H1 (cell line): ENCODE results near the gene IQCM. TPM values are rescaled to one million over a fixed set of nuclear protein-coding genes. Genes with fewer than 3 reads are reported as not detected.

Experiments used
- CTCF ChIA-PET: fragments of 300-600 bp; sonication (Branson Sonifier 250); formaldehyde crosslinking; loops from one replicate; lab custom pipeline; 2021; ENCODE audit not compliant: partially characterized antibody; lab: Charles Lee
- POLR2A ChIA-PET: fragments of 300-600 bp; sonication (Branson Sonifier 250); formaldehyde crosslinking; loops from one replicate; lab custom pipeline; 2021; ENCODE audit warnings: inconsistent platforms; ENCODE audit not compliant: partially characterized antibody; lab: Charles Lee
- DNase-seq, 2 experiments: peaks; one replicate each; pipeline versions ENCODE4 v3.0.0 to v3.0.0-alpha.2; 2010 to 2022; ENCODE audit warnings: low spot score in 2 of 2, low read depth in 1 of 2, mixed read lengths in 1 of 2
- FAIRE-seq: peaks from 2 replicates; lab custom pipeline; 2011; peaks lifted over from hg19 to GRCh38; lab: Jason Lieb, UNC
- H2AFZ ChIP-seq: 2 replicates; pipeline ENCODE4 v1.8.1; 2012; ENCODE audit warnings: low read length, inconsistent platforms
- H2AK5ac ChIP-seq: 2 replicates; pipeline ENCODE4 v1.6.1; 2013; ENCODE audit warnings: low read depth, low read length
- H2BK120ac ChIP-seq: replicated peaks from 2 replicates; pipeline ENCODE3; 2013; ENCODE audit warnings: low read depth, low read length, inconsistent platforms
- H2BK12ac ChIP-seq: 2 replicates; pipeline ENCODE4 v1.6.1; 2013; ENCODE audit warnings: low read depth, low read length
- H2BK15ac ChIP-seq: 2 replicates; pipeline ENCODE4 v1.6.1; 2013; ENCODE audit warnings: low read length
- H2BK20ac ChIP-seq: 2 replicates; pipeline ENCODE4 v1.6.1; 2013; ENCODE audit warnings: low read length
- H2BK5ac ChIP-seq: 2 replicates; pipeline ENCODE4 v1.6.1; 2013; ENCODE audit warnings: low read depth, low read length
- H3K14ac ChIP-seq: 2 replicates; pipeline ENCODE4 v1.6.1; 2013; ENCODE audit warnings: inconsistent platforms; ENCODE audit not compliant: insufficient read length
- H3K18ac ChIP-seq: 2 replicates; pipeline ENCODE4 v1.6.1; 2013; ENCODE audit warnings: low read length; ENCODE audit errors: extremely low read depth
- H3K23ac ChIP-seq: 2 replicates; pipeline ENCODE4 v1.6.1; 2013; ENCODE audit warnings: inconsistent platforms; ENCODE audit not compliant: insufficient read length
- H3K23me2 ChIP-seq: 2 replicates; pipeline ENCODE4 v1.6.1; 2013; ENCODE audit warnings: low read depth, low read length
- H3K27ac ChIP-seq: 2 replicates; pipeline ENCODE4 v1.6.1; 2011; ENCODE audit warnings: low read depth, low read length, inconsistent platforms
- H3K27me3 ChIP-seq, 4 experiments: replicated peaks in 1 of 4; 1 replicate in 1 of 4; 2 replicates in 3 of 4; pipeline versions ENCODE4 v1.6.1 to v1.8.1; 2011 to 2013; ENCODE audit warnings: low read length in 3 of 4, mild to moderate bottlenecking in 3 of 4, inconsistent platforms in 2 of 4, mixed read lengths in 2 of 4, moderate library complexity in 1 of 4; ENCODE audit not compliant: control insufficient read depth in 3 of 4, insufficient read depth in 3 of 4; ENCODE audit errors: extremely low read depth in 1 of 4
- H3K36me3 ChIP-seq, 4 experiments: 2 replicates each; pipeline versions ENCODE4 v1.6.1 to v1.8.1; 2011 to 2013; ENCODE audit warnings: mild to moderate bottlenecking in 4 of 4, low read length in 3 of 4, moderate library complexity in 2 of 4, control low read depth in 1 of 4, inconsistent platforms in 1 of 4; ENCODE audit not compliant: insufficient read depth in 4 of 4, control insufficient read depth in 2 of 4
- H3K4ac ChIP-seq: replicated peaks from 2 replicates; pipeline ENCODE3; 2013; ENCODE audit warnings: low read length, low read depth, mixed read lengths, inconsistent platforms; ENCODE audit not compliant: insufficient read length
- H3K4me1 ChIP-seq, 4 experiments: replicated peaks in 1 of 4; 1 replicate in 1 of 4; 2 replicates in 3 of 4; pipeline versions ENCODE4 v1.6.1 to v1.8.1; 2011 to 2013; ENCODE audit warnings: low read length in 3 of 4, inconsistent platforms in 2 of 4, mixed read lengths in 1 of 4; ENCODE audit not compliant: insufficient read depth in 4 of 4, control insufficient read depth in 3 of 4
- H3K4me2 ChIP-seq, 2 experiments: 2 replicates each; pipeline versions ENCODE4 v1.6.1 to v1.8.1; 2011 to 2013; ENCODE audit warnings: low read depth in 2 of 2, low read length in 2 of 2, control low read depth in 1 of 2, inconsistent platforms in 1 of 2, mild to moderate bottlenecking in 1 of 2; ENCODE audit not compliant: insufficient read depth in 1 of 2
- H3K4me3 ChIP-seq, 4 experiments: fragments of 200-600, 300-600 bp in 1 of 4; sonication (generic), shearing (Covaris generic), sonication (Bioruptor Twin) in 1 of 4; 2 replicates each; pipeline versions ENCODE4 v1.5.1 to v1.8.1; 2011 to 2016; ENCODE audit warnings: low read length in 4 of 4, low read depth in 3 of 4, control low read depth in 2 of 4, inconsistent platforms in 2 of 4, mild to moderate bottlenecking in 2 of 4, mixed read lengths in 1 of 4, moderate library complexity in 1 of 4; ENCODE audit not compliant: insufficient read depth in 2 of 4; ENCODE audit errors: extremely low read depth in 1 of 4
- H3K56ac ChIP-seq: replicated peaks from 2 replicates; pipeline ENCODE3; 2013; ENCODE audit warnings: low read depth, mild to moderate bottlenecking, mixed read lengths, low read length, inconsistent platforms; ENCODE audit not compliant: insufficient read length
- H3K79me1 ChIP-seq: 2 replicates; pipeline ENCODE4 v1.6.1; 2013; ENCODE audit warnings: low read depth, low read length, control low read depth
- H3K79me2 ChIP-seq, 2 experiments: 2 replicates each; pipeline versions ENCODE4 v1.6.1 to v1.8.1; 2012 to 2013; ENCODE audit warnings: low read length in 2 of 2, mild to moderate bottlenecking in 2 of 2, inconsistent platforms in 1 of 2; ENCODE audit not compliant: insufficient read depth in 2 of 2, control insufficient read depth in 1 of 2
- H3K9ac ChIP-seq, 4 experiments: replicated peaks in 1 of 4; 1 replicate in 1 of 4; 2 replicates in 3 of 4; pipeline versions ENCODE4 v1.6.1 to v1.8.1; 2011 to 2013; ENCODE audit warnings: low read depth in 3 of 4, low read length in 3 of 4, control low read depth in 2 of 4, mild to moderate bottlenecking in 2 of 4, moderate library complexity in 2 of 4, inconsistent platforms in 1 of 4; ENCODE audit errors: extremely low read depth in 1 of 4
- H3K9me3 ChIP-seq, 2 experiments: 2 replicates each; pipeline versions ENCODE4 v1.6.1 to v1.8.1; 2012 to 2013; ENCODE audit warnings: mild to moderate bottlenecking in 2 of 2, moderate library complexity in 2 of 2, control low read depth in 1 of 2, inconsistent platforms in 1 of 2, low read depth in 1 of 2, low read length in 1 of 2, mixed read lengths in 1 of 2; ENCODE audit not compliant: insufficient read depth in 2 of 2
- H4K20me1 ChIP-seq, 2 experiments: replicated peaks in 1 of 2; 2 replicates each; pipeline versions ENCODE3 to v1.8.1; 2011 to 2013; ENCODE audit warnings: inconsistent platforms in 2 of 2, low read length in 2 of 2, mild to moderate bottlenecking in 1 of 2; ENCODE audit not compliant: insufficient read depth in 2 of 2, control insufficient read depth in 1 of 2
- H4K5ac ChIP-seq: 2 replicates; pipeline ENCODE4 v1.6.1; 2013; ENCODE audit warnings: low read length, low read depth, mixed read lengths, inconsistent platforms; ENCODE audit not compliant: insufficient read length
- H4K8ac ChIP-seq: 2 replicates; pipeline ENCODE4 v1.8.0; 2013; ENCODE audit warnings: mild to moderate bottlenecking, moderate library complexity, low read length, inconsistent platforms; ENCODE audit not compliant: insufficient read depth; ENCODE audit errors: extremely low read depth
- H4K91ac ChIP-seq: replicated peaks from 2 replicates; pipeline ENCODE3; 2013; ENCODE audit warnings: low read length, mixed read lengths, inconsistent platforms; ENCODE audit not compliant: insufficient read length
- BRCA1 ChIP-seq: IDR thresholded peaks from 2 replicates; pipeline ENCODE4 v1.6.1; 2012; ENCODE audit warnings: low read depth, low read length, improper control_type of control experiment
- POU5F1 ChIP-seq: IDR thresholded peaks from 2 replicates; pipeline ENCODE4 v1.6.1; 2011; ENCODE audit warnings: low read depth, mild to moderate bottlenecking, low read length, moderate library complexity
- RXRA ChIP-seq: IDR thresholded peaks from 2 replicates; pipeline ENCODE4 v1.6.1; 2011; ENCODE audit warnings: low read depth, mild to moderate bottlenecking, low read length, moderate library complexity; ENCODE audit not compliant: insufficient read depth
- SIX5 ChIP-seq: IDR thresholded peaks from 2 replicates; pipeline ENCODE4 v1.6.1; 2011; ENCODE audit warnings: mild to moderate bottlenecking, low read depth, low read length
- SP2 ChIP-seq: IDR thresholded peaks from 2 replicates; pipeline ENCODE4 v1.6.1; 2012; ENCODE audit warnings: mild to moderate bottlenecking, low read length, inconsistent platforms
- WGBS, 2 experiments: shearing (Covaris generic) in 1 of 2; methylation state at CpG; one replicate each; pipeline versions ENCODE4 v1.1.6 to v1.1.7; 2013 to 2015; ENCODE audit warnings: low lambda C conversion rate in 2 of 2, mixed read lengths in 2 of 2, inconsistent platforms in 1 of 2, low coverage in 1 of 2, missing lambda C conversion rate in 1 of 2; ENCODE audit not compliant: insufficient replicate concordance in 2 of 2, insufficient coverage in 1 of 2, insufficient read length in 1 of 2; ENCODE audit errors: extremely low coverage in 1 of 2, missing lambda C conversion rate in 1 of 2; 5-methylcytosine and 5-hydroxymethylcytosine counted together
- polyA plus RNA-seq, 7 experiments: library from polyadenylated mRNA; depleted of rRNA in 3 of 7; stranded (reverse) in 5 of 7; unstranded in 2 of 7; fragments of >200 nt in 5 of 7; fragments of 200-250 nt in 2 of 7; gene quantifications; 1 replicate in 5 of 7; 2 replicates in 1 of 7; 4 replicates in 1 of 7; pipeline versions ENCODE4 v1.2.1 to v1.2.3, GENCODE V29; 2011 to 2013; ENCODE audit warnings: missing spikeins in 2 of 7, mixed read lengths in 2 of 7
- total RNA-seq: library from RNA; stranded (reverse); fragmentation: NEBNext Ultra II Directional; extraction: Animal tissue kit (Norgen Biotek cat#: 25700); gene quantifications from 2 replicates; pipeline ENCODE4 v1.2.1, GENCODE V29; 2021
- TF ChIP-seq, protein P1 (sequence below): IDR thresholded peaks from 2 replicates; pipeline ENCODE4 v1.6.1; 2011; ENCODE audit warnings: low read length, improper control_type of control experiment

Gene IQCM
- total and polyA plus RNA-seq, 2 of the 8 experiments (the other 6 are each of a cell fraction or from before 2014, with no cell fraction given), result not detected

DNA sequence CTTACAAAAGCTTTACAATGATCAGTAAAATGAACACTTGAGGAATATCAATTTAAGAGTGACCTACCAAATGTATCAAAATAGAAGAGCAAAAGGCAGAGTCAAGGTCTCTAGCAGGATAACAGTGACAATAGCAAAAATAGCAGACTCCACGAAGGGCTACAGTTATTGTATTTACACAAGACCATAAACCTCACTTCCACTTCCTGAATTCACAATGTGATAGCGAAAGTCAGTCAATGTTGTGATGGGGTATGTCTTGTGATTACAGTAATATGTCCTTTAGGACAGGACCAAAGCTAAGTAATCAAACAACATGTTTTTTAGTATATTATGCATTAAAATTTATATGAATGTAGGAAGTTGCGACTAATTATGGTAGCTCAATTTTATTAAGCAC lies 139.6 kb downstream of the IQCM start:
- Histone ChIP-seq H2BK15ac (no peak overlapping the region), H3K4me2 (no peak overlapping the region), H2BK120ac (no peak overlapping the region), H3K4ac (no peak overlapping the region), H3K9me3 (no peaks in the 10 kb centered on the region), H2BK5ac (no peak overlapping the region), H3K18ac (no peak overlapping the region), H3K79me2 (no peaks in the 10 kb centered on the region), H4K5ac (no peak overlapping the region), H3K79me1 (no peaks in the 10 kb centered on the region), H4K91ac (no peak overlapping the region), H3K4me3 (no peak overlapping the region), H3K14ac (no peak overlapping the region), H3K9ac (no peak overlapping the region), H3K27me3 (no peaks in the 10 kb centered on the region), H3K27ac (no peak overlapping the region), H2BK12ac (no peak overlapping the region), H2BK20ac (no peak overlapping the region), H3K56ac (no peak overlapping the region), H2AFZ (no peak overlapping the region), H3K23ac (no peak overlapping the region), H2AK5ac (no peak overlapping the region), H4K20me1 (no peaks in the 10 kb centered on the region), H4K8ac (no peak overlapping the region), H3K4me1 (no peaks in the 10 kb centered on the region), H3K36me3 (no peaks in the 10 kb centered on the region), H3K23me2 (no peaks in the 10 kb centered on the region)
- ChIA-PET POLR2A (no interaction called here), CTCF (interaction anchor here (1.6 to 2.1 kb wide), 2 partner anchors 10 to 15 kb away, joined by 5 to 6 read pairs; no protein-coding TSS in a partner anchor)
- FAIRE-seq, result no peak
- TF ChIP-seq SP2, result no peak
- TF ChIP-seq BRCA1, result no peak
- no peak for TF ChIP-seq SIX5
- no peak for TF ChIP-seq POU5F1
- TF ChIP-seq RXRA, result no peak
- TF ChIP-seq, protein P1, sequence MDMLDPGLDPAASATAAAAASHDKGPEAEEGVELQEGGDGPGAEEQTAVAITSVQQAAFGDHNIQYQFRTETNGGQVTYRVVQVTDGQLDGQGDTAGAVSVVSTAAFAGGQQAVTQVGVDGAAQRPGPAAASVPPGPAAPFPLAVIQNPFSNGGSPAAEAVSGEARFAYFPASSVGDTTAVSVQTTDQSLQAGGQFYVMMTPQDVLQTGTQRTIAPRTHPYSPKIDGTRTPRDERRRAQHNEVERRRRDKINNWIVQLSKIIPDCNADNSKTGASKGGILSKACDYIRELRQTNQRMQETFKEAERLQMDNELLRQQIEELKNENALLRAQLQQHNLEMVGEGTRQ, result no peak
- WGBS, 2 experiments, result 89% methylated on average over 3 of the region's 3 CpGs; no CpG with 5 or more reads in 1 of the 2 experiments
- no peak for DNase-seq
